HEK293 (cell line): ENCODE data around the gene HOXC5.

Experiments
- GFI1B ChIP-seq: fragments of 450-650 bp; formaldehyde crosslinking; IDR thresholded peaks from 2 replicates; pipeline ENCODE4 v1.5.1; 2016; ENCODE audit warnings: missing biosample characterization, missing genetic modification characterization
- GLIS2 ChIP-seq: fragments of 450-650 bp; formaldehyde crosslinking; IDR thresholded peaks from 2 replicates; pipeline ENCODE4 v1.5.1; 2016; ENCODE audit warnings: missing biosample characterization, missing genetic modification characterization
- IKZF3 ChIP-seq: fragments of 450-650 bp; IDR thresholded peaks from 2 replicates; pipeline ENCODE4 v1.5.0; 2018; ENCODE audit warnings: missing biosample characterization, mild to moderate bottlenecking, missing genetic modification characterization, moderate library complexity
- PRDM1 ChIP-seq: fragments of 450-650 bp; formaldehyde crosslinking; IDR thresholded peaks from 2 replicates; pipeline ENCODE4; 2016; ENCODE audit warnings: missing biosample characterization, missing genetic modification characterization
- PRDM4 ChIP-seq: fragments of 450-650 bp; formaldehyde crosslinking; IDR thresholded peaks from 2 replicates; pipeline ENCODE4 v1.5.1; 2017; ENCODE audit warnings: missing biosample characterization, missing genetic modification characterization
- SCRT1 ChIP-seq: fragments of 450-650 bp; formaldehyde crosslinking; IDR thresholded peaks from 2 replicates; pipeline ENCODE4 v1.5.1; 2016; ENCODE audit warnings: missing biosample characterization, missing genetic modification characterization, borderline replicate concordance
- SCRT2 ChIP-seq: fragments of 450-650 bp; formaldehyde crosslinking; IDR thresholded peaks from 2 replicates; pipeline ENCODE4 v1.5.1; 2016; ENCODE audit warnings: missing biosample characterization, missing genetic modification characterization
- SETDB1 ChIP-seq: IDR thresholded peaks from one replicate; pipeline ENCODE4 v1.6.1; 2017; ENCODE audit warnings: mild to moderate bottlenecking, low read length, moderate library complexity, mixed read lengths; ENCODE audit not compliant: insufficient read length
- SP2 ChIP-seq: fragments of 450-650 bp; formaldehyde crosslinking; IDR thresholded peaks from 2 replicates; pipeline ENCODE4 v1.5.1; 2016; ENCODE audit warnings: missing biosample characterization, missing genetic modification characterization
- TCF7L2 ChIP-seq: IDR thresholded peaks from 2 replicates; pipeline ENCODE4 v1.6.1; 2011; ENCODE audit warnings: low read depth, mild to moderate bottlenecking, inconsistent platforms, low read length, moderate library complexity, borderline replicate concordance
- TRIM28 ChIP-seq: IDR thresholded peaks from 2 replicates; pipeline ENCODE4 v1.6.1; 2011; ENCODE audit warnings: low read length, control low read depth, borderline replicate concordance
- ZBTB17 ChIP-seq: fragments of 450-650 bp; formaldehyde crosslinking; IDR thresholded peaks from 2 replicates; pipeline ENCODE4 v1.5.1; 2016; ENCODE audit warnings: missing biosample characterization, missing genetic modification characterization
- ZBTB48 ChIP-seq: fragments of 450-650 bp; formaldehyde crosslinking; IDR thresholded peaks from 2 replicates; pipeline ENCODE4 v1.5.1; 2016; ENCODE audit warnings: missing biosample characterization, missing genetic modification characterization
- ZIC2 ChIP-seq: fragments of 450-650 bp; formaldehyde crosslinking; IDR thresholded peaks from 2 replicates; pipeline ENCODE4 v1.5.1; 2016; ENCODE audit warnings: missing biosample characterization, missing genetic modification characterization
- ZNF114 ChIP-seq: fragments of 450-650 bp; formaldehyde crosslinking; IDR thresholded peaks from 2 replicates; pipeline ENCODE4 v1.5.0; 2017; ENCODE audit warnings: missing biosample characterization, missing genetic modification characterization
- ZNF18 ChIP-seq: fragments of 450-650 bp; formaldehyde crosslinking; IDR thresholded peaks from 2 replicates; pipeline ENCODE4 v1.5.1; 2016; ENCODE audit warnings: missing biosample characterization, missing genetic modification characterization
- ZNF266 ChIP-seq: fragments of 450-650 bp; formaldehyde crosslinking; IDR thresholded peaks from 2 replicates; pipeline ENCODE4 v1.5.1; 2016; ENCODE audit warnings: missing biosample characterization, missing genetic modification characterization, low read depth
- ZNF416 ChIP-seq: fragments of 450-650 bp; formaldehyde crosslinking; IDR thresholded peaks from 2 replicates; pipeline ENCODE4 v1.5.1; 2016; ENCODE audit warnings: missing biosample characterization, missing genetic modification characterization
- ZNF600 ChIP-seq: fragments of 450-650 bp; formaldehyde crosslinking; IDR thresholded peaks from 2 replicates; pipeline ENCODE4 v1.5.1; 2016; ENCODE audit warnings: missing biosample characterization, missing genetic modification characterization
- ZNF621 ChIP-seq: fragments of 450-650 bp; formaldehyde crosslinking; IDR thresholded peaks from 2 replicates; pipeline ENCODE4 v1.5.1; 2017; ENCODE audit warnings: missing biosample characterization, missing genetic modification characterization
- ZNF629 ChIP-seq: fragments of 450-650 bp; formaldehyde crosslinking; IDR thresholded peaks from 2 replicates; pipeline ENCODE4 v1.5.1; 2017; ENCODE audit warnings: missing biosample characterization, missing genetic modification characterization
- ZNF692 ChIP-seq: fragments of 450-650 bp; formaldehyde crosslinking; IDR thresholded peaks from 2 replicates; pipeline ENCODE4 v1.5.1; 2016; ENCODE audit warnings: missing biosample characterization, missing genetic modification characterization
- ZNF776 ChIP-seq: fragments of 450-650 bp; formaldehyde crosslinking; IDR thresholded peaks from 2 replicates; pipeline ENCODE4 v1.5.0; 2017; ENCODE audit warnings: missing biosample characterization, missing genetic modification characterization, borderline replicate concordance
- ZNF830 ChIP-seq: fragments of 450-650 bp; IDR thresholded peaks from 2 replicates; pipeline ENCODE4 v1.5.0; 2018; ENCODE audit warnings: missing biosample characterization, missing genetic modification characterization, low read depth, mild to moderate bottlenecking, moderate library complexity
- ZSCAN5A ChIP-seq: fragments of 450-650 bp; formaldehyde crosslinking; IDR thresholded peaks from 2 replicates; pipeline ENCODE4 v1.5.1; 2016; ENCODE audit warnings: missing biosample characterization, missing genetic modification characterization
- TF ChIP-seq, protein P1 (sequence below): fragments of 450-650 bp; formaldehyde crosslinking; IDR thresholded peaks from 2 replicates; pipeline ENCODE4 v1.5.1; 2016; ENCODE audit warnings: missing biosample characterization, missing genetic modification characterization, low read depth
- TF ChIP-seq, protein P2 (sequence below): fragments of 450-650 bp; formaldehyde crosslinking; IDR thresholded peaks from 2 replicates; pipeline ENCODE4 v1.5.1; 2016; ENCODE audit warnings: missing biosample characterization, missing genetic modification characterization, borderline replicate concordance

The HOXC5 gene

GRCh38 chr12:54017027-54017788 lies 15.6 kb upstream of the HOXC5 start (continued):
- TF ChIP-seq ZNF18 (tag by site-specific recombination) = no peak; the same call in 1 of the 2 replicates
- TF ChIP-seq ZNF266 (tag by site-specific recombination) = no peak
- TF ChIP-seq ZNF114 (tag by site-specific recombination) = no peak
- peak; percentile 42 for TF ChIP-seq ZNF629
- no peak for TF ChIP-seq ZNF830 (tag by site-specific recombination)
- TF ChIP-seq TCF7L2 = no peak
- TF ChIP-seq PRDM1 (tag by site-specific recombination) = peak; percentile 98
- TF ChIP-seq SETDB1 = no peak
- peak; percentile 99 for TF ChIP-seq SCRT2 (tag by site-specific recombination)
- TF ChIP-seq ZNF776 (tag by site-specific recombination) = no peak
- TF ChIP-seq ZBTB17 (tag by site-specific recombination) = peak; percentile 87
- TF ChIP-seq ZBTB48 = peak; percentile 93
- TF ChIP-seq IKZF3 (tag by site-specific recombination) = peak; percentile 70
- TF ChIP-seq ZNF692 (tag by site-specific recombination) = no peak
- TF ChIP-seq ZNF621 (tag by site-specific recombination) = no peak
- TF ChIP-seq, protein P1, sequence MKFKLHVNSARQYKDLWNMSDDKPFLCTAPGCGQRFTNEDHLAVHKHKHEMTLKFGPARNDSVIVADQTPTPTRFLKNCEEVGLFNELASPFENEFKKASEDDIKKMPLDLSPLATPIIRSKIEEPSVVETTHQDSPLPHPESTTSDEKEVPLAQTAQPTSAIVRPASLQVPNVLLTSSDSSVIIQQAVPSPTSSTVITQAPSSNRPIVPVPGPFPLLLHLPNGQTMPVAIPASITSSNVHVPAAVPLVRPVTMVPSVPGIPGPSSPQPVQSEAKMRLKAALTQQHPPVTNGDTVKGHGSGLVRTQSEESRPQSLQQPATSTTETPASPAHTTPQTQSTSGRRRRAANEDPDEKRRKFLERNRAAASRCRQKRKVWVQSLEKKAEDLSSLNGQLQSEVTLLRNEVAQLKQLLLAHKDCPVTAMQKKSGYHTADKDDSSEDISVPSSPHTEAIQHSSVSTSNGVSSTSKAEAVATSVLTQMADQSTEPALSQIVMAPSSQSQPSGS = no peak
- peak; percentile 77 for TF ChIP-seq ZNF600 (tag by site-specific recombination)
- no peak for TF ChIP-seq GLIS2 (tag by site-specific recombination)
- TF ChIP-seq TRIM28 = no peak
- TF ChIP-seq, protein P2, sequence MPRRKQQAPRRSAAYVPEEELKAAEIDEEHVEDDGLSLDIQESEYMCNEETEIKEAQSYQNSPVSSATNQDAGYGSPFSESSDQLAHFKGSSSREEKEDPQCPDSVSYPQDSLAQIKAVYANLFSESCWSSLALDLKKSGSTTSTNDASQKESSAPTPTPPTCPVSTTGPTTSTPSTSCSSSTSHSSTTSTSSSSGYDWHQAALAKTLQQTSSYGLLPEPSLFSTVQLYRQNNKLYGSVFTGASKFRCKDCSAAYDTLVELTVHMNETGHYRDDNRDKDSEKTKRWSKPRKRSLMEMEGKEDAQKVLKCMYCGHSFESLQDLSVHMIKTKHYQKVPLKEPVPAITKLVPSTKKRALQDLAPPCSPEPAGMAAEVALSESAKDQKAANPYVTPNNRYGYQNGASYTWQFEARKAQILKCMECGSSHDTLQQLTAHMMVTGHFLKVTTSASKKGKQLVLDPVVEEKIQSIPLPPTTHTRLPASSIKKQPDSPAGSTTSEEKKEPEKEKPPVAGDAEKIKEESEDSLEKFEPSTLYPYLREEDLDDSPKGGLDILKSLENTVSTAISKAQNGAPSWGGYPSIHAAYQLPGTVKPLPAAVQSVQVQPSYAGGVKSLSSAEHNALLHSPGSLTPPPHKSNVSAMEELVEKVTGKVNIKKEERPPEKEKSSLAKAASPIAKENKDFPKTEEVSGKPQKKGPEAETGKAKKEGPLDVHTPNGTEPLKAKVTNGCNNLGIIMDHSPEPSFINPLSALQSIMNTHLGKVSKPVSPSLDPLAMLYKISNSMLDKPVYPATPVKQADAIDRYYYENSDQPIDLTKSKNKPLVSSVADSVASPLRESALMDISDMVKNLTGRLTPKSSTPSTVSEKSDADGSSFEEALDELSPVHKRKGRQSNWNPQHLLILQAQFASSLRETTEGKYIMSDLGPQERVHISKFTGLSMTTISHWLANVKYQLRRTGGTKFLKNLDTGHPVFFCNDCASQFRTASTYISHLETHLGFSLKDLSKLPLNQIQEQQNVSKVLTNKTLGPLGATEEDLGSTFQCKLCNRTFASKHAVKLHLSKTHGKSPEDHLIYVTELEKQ = no peak; the same call in 1 of the 2 replicates
- 0 out of 2 replicates have a peak, but pooled peaks have one; percentile 38 for TF ChIP-seq ZSCAN5A
- TF ChIP-seq SP2 (tag by site-specific recombination) = peak; percentile 64
- TF ChIP-seq ZNF416 (tag by site-specific recombination) = no peak
- peak; percentile 100 for TF ChIP-seq PRDM4 (tag by site-specific recombination)
- TF ChIP-seq SCRT1 = peak; percentile 99
- TF ChIP-seq ZIC2 (tag by site-specific recombination) = no peak
- TF ChIP-seq GFI1B = no peak
